GM23248 (cell line): ENCODE results near the gene FAF2.

Experiments
- EZH2 ChIP-seq: fragments of 200-600 bp; sonication (generic); IDR thresholded peaks from 2 replicates; pipeline ENCODE4 v1.6.1; 2018; ENCODE audit warnings: antibody characterized with exemption, mild to moderate bottlenecking; ENCODE audit not compliant: insufficient read depth, poor library complexity, severe bottlenecking
- EZH2phosphoT487 ChIP-seq: fragments of 200-600 bp; sonication (generic); IDR thresholded peaks from 2 replicates; pipeline ENCODE4 v1.6.1; 2018; ENCODE audit warnings: antibody characterized with exemption, moderate library complexity, mild to moderate bottlenecking, low read depth; ENCODE audit not compliant: insufficient read depth

GRCh38 chr5:176438959-176439757 lies 9.0 kb upstream of the FAF2 start:
- no peak for TF ChIP-seq EZH2phosphoT487
- no peak for TF ChIP-seq EZH2
